GM21576 (cell line): ENCODE data around the gene BRWD1.
"Not testable (repeated sequence)": the region's sequence is repeated elsewhere in the genome, so short reads cannot be mapped to it uniquely, and the experiment has no call there.

Experiments used
- ATAC-seq: cut with Tn5 transposase; IDR thresholded peaks from one replicate; pipeline ENCODE4 v1.9.1; 2021; ENCODE audit warnings: mild to moderate bottlenecking, moderate library complexity; ENCODE audit not compliant: unreplicated experiment

Gene BRWD1

GRCh38 chr21:39137248-39138178 is 175.9 kb downstream of the BRWD1 start:
- ATAC-seq, result no peak

- no peak for ATAC-seq
Observed at GRCh38 chr21:39136711-39137110, 176.7 kb downstream of the BRWD1 start.

GRCh38 chr21:39136138-39136537 is 177.3 kb downstream of the BRWD1 start:
- not testable (repeated sequence) for ATAC-seq

GRCh38 chr21:39134288-39134810 is 179.1 kb downstream of the BRWD1 start:
- ATAC-seq, result no peak
